HK-2 (cell line): ENCODE measurements around the gene TCEAL3.
"Not testable (repeated sequence)": the region's sequence is repeated elsewhere in the genome, so short reads cannot be mapped to it uniquely, and the experiment has no call there.

Experiments used
- DNase-seq: peaks from one replicate; pipeline ENCODE4 v3.0.0-alpha.2; 2018; ENCODE audit not compliant: unreplicated experiment

The TCEAL3 gene

DNA sequence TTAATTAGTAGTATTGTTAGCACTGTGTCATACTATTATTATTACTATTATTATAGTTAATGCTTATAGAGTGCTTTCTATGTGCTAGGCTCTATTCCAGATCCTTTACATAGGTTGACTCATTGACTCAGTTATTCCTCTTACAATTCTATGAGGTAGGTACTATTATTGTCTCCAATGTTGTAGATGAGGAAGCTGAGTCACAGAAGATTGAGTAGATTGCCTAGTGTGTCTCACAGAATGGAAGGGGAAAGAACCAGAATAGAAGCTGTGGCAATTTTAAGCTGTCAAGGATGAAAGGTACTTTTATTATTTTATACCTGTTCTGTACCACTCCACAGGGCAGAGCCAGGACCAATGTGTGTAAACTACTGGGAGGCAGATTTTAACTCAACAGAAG lies 19.1 kb downstream of the TCEAL3 start:
- no peak for DNase-seq

- peak; percentile 20 for DNase-seq
These were observed 20.9 kb downstream of the TCEAL3 start, which contains the start of gene TCEAL1 for GRCh38 chrX:103628386-103629317. TCEAL1 (plus strand) TSS chrX:103628975; CDS start chrX:103629917, 942 bp downstream.

- peak; percentile 62 for DNase-seq
These were observed 21.8 kb downstream of the TCEAL3 start for GRCh38 chrX:103629318-103630170.

DNA sequence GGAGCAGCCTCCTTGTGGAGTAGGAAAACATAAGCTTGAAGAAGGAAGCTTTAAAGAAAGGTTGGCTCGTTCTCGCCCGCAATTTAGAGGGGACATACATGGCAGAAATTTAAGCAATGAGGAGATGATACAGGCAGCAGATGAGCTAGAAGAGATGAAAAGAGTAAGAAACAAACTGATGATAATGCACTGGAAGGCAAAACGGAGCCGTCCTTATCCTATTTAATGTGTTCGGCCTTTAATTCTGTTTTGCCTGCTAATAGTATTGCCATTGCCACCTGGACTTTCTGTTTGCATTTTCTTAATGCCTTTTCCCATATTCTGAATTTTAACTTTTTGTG lies 22.4 kb downstream of the TCEAL3 start:
- DNase-seq: no peak

DNA sequence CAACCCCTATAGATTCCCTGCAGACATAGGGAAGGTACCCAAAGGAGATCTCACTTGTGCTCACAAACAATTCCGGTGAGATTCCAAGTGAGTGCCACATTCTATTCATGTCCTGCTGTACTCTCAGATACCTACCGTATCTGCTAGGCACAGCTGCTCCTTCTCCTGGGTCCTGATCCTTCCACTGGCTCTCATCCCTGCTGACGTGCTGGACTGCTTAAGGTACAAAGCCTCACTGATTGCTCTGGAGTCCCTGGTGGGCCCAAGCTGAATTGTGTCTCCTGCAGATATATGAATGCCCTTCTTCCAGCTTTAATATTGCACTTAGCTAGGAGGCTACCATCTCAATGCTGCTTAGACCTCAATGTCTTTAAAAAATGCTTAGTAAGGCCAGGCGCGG lies 23.4 kb downstream of the TCEAL3 start:
- DNase-seq: no peak

- DNase-seq: no peak
These were observed 27.7 kb downstream of the TCEAL3 start for GRCh38 chrX:103635436-103635835.

DNA sequence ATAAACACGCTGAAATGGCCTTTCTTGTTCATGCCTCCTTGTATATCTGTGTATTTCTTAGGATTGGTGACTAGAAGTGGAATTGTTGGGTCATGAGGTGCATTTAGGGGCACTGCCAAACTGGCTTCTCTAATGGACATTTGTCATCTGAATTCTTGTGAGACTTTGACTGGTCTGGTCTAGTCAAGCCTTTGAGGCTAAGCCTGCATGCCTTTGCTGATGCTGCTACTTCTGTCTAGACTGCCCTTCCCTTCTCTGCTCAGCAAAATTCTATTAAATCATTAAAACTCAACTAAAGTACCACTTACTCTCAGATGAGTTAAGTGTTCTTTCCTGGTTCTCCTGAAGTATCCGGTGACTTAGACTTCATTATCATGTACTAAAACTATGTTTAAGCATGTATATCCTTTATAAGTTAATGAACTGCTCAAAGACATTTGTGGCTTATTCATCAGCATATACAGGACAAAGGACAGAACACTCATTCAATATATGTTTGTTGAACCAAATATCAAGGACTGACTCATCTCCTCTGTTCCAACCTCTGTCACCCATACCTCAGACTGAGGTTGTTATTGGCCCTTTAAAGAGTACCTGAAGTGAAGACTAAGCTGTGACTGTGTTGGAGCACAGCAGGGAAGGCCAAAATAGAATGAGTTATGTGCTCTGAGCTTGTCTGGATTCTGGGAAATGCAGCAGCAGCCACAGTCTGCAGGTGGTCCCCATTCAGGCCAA lies 30.0 kb downstream of the TCEAL3 start:
- no peak for DNase-seq

GRCh38 chrX:103638479-103639346 lies 30.9 kb downstream of the TCEAL3 start:
- DNase-seq: not testable (repeated sequence)

DNA sequence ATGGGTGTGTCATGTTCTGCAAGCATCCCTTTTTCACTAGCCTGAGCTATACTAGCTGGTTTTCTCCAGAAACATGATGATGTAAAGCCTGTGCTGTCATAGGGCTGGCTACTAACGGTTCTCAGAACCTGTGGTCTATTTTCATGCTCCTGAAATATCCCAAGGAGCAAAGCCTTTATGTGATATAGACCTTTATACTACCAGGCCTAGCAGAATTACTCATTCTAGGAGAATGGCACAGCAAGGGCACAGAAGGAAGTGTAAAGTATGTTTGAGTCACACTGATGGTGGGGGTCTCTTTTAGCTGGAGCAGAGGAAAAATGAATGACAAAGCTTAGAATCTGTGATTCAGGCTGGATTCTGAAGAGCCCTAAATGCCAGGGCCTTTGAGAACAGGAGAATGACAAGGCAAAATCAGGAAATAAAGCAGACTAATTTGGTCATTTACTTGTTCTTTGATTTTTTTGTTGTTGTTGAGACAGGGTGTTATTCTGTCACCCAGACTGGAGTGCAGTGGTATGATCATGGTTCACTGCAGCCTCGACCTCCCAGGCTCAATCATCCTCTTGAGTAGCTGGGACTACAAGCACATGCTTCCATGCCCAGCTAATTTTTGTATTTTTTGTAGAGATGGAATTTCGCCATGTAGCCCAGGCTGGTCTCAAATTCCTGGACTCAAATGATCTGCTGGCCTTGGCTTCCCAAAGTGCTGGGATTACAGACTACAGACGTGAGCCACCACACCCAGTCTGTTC lies 32.8 kb downstream of the TCEAL3 start:
- no peak for DNase-seq

- DNase-seq: no peak
These were observed 36.4 kb downstream of the TCEAL3 start for GRCh38 chrX:103644125-103644524.

GRCh38 chrX:103647630-103648029 lies 39.9 kb downstream of the TCEAL3 start:
- no peak for DNase-seq

DNA sequence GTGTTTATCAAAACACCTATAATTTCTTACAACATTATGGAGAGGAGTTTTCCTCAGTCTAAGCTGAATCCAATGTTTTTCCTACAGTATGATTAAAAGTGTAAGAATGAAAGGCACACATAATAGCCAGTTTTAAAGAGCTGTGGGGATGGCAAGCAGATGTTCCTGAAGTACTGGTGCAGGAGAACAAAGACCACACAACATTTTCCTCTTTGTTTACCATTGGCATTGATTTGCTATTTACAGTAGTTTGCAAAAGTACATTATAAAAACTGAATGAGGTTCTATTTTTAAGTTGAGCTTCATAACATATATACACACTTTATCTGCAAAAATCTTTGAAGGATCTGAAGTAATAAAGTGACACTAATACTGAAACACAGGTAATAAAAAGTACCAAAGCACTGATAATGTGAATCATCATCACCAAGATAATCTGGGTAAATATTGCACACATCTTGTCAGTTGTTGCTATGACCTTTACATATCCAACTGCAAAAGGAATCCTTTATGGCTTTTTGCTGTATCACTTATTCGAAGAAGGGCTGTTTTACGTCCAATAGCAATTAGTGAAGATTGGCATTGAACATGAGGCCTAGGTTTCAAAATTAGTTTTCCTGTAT lies 43.5 kb downstream of the TCEAL3 start:
- DNase-seq: no peak

- not testable (repeated sequence) for DNase-seq
These were observed 47.7 kb downstream of the TCEAL3 start for GRCh38 chrX:103655230-103656000.

GRCh38 chrX:103656617-103657016 lies 48.9 kb downstream of the TCEAL3 start:
- peak; percentile 56 for DNase-seq

- not testable (repeated sequence) for DNase-seq
These were observed 49.3 kb downstream of the TCEAL3 start for GRCh38 chrX:103657066-103657465.

GRCh38 chrX:103658681-103659433 lies 51.1 kb downstream of the TCEAL3 start:
- no peak for DNase-seq

GRCh38 chrX:103659460-103659859 lies 51.7 kb downstream of the TCEAL3 start:
- not testable (repeated sequence) for DNase-seq
